H1 (cell line): ENCODE data around the gene TMUB1. TPM values are rescaled to one million over a fixed set of nuclear protein-coding genes. Genes with fewer than 3 reads are reported as not detected.

Experiments used
- CHD7 ChIP-seq: fragments of 300-600 bp; sonication (generic); IDR thresholded peaks from 2 replicates; pipeline ENCODE4 v1.7.1; 2012; ENCODE audit warnings: low read length, moderate library complexity, mild to moderate bottlenecking, inconsistent platforms; ENCODE audit not compliant: insufficient replicate concordance
- GABPA ChIP-seq: IDR thresholded peaks from 2 replicates; pipeline ENCODE4 v1.6.1; 2011; ENCODE audit warnings: mild to moderate bottlenecking, low read length, moderate library complexity, borderline replicate concordance; ENCODE audit not compliant: insufficient read depth
- SIX5 ChIP-seq: IDR thresholded peaks from 2 replicates; pipeline ENCODE4 v1.6.1; 2011; ENCODE audit warnings: mild to moderate bottlenecking, low read depth, low read length
- YY1 ChIP-seq: IDR thresholded peaks from 2 replicates; pipeline ENCODE4 v1.6.1; 2011; ENCODE audit warnings: low read depth, mild to moderate bottlenecking, low read length
- ZNF274 ChIP-seq: IDR thresholded peaks from 2 replicates; pipeline ENCODE4 v1.7.0; 2012; ENCODE audit warnings: low read length, borderline replicate concordance; ENCODE audit errors: extremely low read depth
- polyA plus RNA-seq, 7 experiments: library from polyadenylated mRNA; depleted of rRNA in 3 of 7; stranded (reverse) in 5 of 7; unstranded in 2 of 7; fragments of >200 nt in 5 of 7; fragments of 200-250 nt in 2 of 7; gene quantifications; 1 replicate in 5 of 7; 2 replicates in 1 of 7; 4 replicates in 1 of 7; pipeline versions ENCODE4 v1.2.1 to v1.2.3, GENCODE V29; 2011 to 2013; ENCODE audit warnings: missing spikeins in 2 of 7, mixed read lengths in 2 of 7
- total RNA-seq: library from RNA; stranded (reverse); fragmentation: NEBNext Ultra II Directional; extraction: Animal tissue kit (Norgen Biotek cat#: 25700); gene quantifications from 2 replicates; pipeline ENCODE4 v1.2.1, GENCODE V29; 2021

TMUB1 gene
- total and polyA plus RNA-seq, 2 of the 8 experiments (the other 6 are each of a cell fraction or from before 2014, with no cell fraction given), result 41.4 to 56.2 TPM

DNA sequence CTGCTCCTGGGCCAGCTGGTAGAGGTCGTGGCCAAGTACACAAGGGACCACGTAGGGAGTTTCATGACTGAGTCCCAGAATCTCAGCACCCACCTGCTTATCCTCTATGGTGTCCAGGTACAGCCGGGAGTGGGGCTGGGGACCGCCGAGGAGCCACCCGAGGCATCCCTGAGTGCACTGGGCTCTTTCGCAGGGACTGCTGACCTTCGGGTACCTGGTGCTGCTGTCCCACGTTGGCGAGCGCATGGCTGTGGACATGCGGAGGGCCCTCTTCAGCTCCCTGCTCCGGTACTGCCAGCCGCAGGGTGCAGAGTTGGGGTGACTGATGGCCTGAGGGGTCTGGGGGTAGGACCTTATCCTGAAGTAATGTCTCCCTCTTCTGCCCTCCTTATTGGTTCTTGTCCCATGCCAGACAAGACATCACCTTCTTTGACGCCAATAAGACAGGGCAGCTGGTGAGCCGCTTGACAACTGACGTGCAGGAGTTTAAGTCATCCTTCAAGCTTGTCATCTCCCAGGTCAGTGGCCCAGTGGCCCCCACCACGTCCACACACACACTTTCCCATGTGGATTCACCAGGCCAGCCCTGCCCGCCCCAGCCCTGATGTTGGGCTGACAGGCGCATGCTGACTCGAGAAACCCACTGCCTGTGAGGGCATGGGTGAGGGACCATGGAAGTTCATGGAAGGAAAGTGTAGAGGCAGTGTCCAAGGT lies 48.8 kb downstream of the TMUB1 start (continued):
- TF ChIP-seq ZNF274 (no peak), YY1 (no peak), SIX5 (no peak), CHD7 (no peak), GABPA (no peak)
